Measurements from ENCODE around the gene CDK5R2.

CDK5R2 gene

DNA sequence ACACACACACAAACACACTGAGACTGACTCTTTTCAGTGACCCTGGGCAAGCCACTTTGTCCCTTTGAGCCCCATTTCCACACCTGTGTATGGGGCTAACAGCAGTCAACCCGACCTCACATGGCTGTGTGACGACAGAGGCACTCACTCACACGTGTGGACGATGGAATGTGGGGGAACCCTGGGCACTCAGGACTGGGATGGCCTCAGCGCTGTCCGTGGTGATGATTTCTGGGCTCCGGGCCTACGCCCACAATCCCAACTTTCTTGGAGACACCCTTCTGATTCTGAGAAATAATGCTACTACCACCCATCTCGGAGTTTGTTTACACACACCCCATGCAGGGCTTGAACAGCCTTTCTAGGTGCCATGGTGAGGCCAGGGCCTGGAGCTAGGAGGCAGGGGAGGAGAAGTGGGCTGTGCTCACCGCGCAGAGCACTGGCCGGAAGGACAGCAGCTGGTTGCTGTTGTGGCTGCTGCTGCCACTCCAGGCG, 32.3 kb downstream of the CDK5R2 start:
- H3K27ac ChIP-seq = no peak overlapping the region
- TF ChIP-seq, protein P1, sequence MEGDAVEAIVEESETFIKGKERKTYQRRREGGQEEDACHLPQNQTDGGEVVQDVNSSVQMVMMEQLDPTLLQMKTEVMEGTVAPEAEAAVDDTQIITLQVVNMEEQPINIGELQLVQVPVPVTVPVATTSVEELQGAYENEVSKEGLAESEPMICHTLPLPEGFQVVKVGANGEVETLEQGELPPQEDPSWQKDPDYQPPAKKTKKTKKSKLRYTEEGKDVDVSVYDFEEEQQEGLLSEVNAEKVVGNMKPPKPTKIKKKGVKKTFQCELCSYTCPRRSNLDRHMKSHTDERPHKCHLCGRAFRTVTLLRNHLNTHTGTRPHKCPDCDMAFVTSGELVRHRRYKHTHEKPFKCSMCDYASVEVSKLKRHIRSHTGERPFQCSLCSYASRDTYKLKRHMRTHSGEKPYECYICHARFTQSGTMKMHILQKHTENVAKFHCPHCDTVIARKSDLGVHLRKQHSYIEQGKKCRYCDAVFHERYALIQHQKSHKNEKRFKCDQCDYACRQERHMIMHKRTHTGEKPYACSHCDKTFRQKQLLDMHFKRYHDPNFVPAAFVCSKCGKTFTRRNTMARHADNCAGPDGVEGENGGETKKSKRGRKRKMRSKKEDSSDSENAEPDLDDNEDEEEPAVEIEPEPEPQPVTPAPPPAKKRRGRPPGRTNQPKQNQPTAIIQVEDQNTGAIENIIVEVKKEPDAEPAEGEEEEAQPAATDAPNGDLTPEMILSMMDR (conservative IDR thresholded peaks at IDR 0.05) = no peak
- TF ChIP-seq ZFX (IDR thresholded peaks at IDR 0.05) = no peak

DNA sequence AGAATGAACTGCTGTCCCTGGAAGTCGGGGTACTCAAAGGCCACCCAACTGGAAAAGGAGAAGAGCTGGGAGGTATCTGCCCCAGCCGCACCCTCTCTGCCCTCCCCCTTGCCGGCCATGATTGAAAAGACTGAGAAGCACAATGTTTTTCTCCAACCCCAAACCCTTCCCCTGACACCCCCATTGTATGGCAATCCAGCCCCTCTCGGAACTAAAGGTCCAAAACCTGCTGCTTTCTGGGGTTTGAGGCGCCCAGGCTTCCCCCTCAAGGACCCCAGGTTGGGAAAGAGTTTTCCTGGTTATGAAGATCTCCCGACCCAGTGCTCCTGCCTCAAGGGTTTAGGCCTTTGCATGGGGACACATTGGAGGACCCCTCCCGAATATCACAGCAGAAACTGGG, 32.7 kb downstream of the CDK5R2 start:
- TF ChIP-seq, protein P1 (conservative IDR thresholded peaks at IDR 0.05) = no peak
- no peak for TF ChIP-seq ZFX (IDR thresholded peaks at IDR 0.05)
- no peak overlapping the region for H3K27ac ChIP-seq

DNA sequence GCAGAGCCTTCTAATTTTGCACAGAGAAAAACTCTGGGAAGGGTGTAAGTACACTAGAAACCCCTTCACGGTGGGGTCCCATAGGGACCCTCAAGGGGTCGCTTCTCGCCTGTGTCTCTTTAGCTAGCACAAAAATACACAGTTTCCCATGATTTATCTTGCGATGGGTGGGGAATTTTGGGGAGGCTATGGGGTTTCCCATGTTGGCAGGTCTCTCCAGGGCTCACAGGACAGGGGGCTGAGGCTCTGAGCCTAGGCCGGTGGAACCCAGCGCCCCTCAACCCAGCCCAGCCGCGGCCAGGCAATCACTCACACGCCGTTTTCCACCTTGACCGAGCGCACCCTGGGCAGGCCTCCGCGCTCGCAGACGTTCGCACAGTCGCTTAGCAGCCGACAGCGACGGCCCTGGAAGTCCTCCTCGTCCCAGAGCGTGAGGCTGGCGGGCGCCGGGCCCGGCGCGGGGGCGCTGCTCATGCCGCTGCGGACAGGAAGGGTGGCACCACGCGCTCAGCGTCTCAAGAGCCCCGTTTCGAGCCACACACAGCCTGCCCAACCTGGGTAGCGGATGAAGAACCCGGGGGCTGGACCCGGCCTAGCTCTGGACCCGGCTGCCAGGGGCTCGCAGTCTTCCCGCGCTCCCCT, 33.4 kb downstream of the CDK5R2 start:
- H3K27ac ChIP-seq = no peak overlapping the region
- TF ChIP-seq, protein P1 (conservative IDR thresholded peaks at IDR 0.05) = no peak
- TF ChIP-seq ZFX (IDR thresholded peaks at IDR 0.05) = no peak

DNA sequence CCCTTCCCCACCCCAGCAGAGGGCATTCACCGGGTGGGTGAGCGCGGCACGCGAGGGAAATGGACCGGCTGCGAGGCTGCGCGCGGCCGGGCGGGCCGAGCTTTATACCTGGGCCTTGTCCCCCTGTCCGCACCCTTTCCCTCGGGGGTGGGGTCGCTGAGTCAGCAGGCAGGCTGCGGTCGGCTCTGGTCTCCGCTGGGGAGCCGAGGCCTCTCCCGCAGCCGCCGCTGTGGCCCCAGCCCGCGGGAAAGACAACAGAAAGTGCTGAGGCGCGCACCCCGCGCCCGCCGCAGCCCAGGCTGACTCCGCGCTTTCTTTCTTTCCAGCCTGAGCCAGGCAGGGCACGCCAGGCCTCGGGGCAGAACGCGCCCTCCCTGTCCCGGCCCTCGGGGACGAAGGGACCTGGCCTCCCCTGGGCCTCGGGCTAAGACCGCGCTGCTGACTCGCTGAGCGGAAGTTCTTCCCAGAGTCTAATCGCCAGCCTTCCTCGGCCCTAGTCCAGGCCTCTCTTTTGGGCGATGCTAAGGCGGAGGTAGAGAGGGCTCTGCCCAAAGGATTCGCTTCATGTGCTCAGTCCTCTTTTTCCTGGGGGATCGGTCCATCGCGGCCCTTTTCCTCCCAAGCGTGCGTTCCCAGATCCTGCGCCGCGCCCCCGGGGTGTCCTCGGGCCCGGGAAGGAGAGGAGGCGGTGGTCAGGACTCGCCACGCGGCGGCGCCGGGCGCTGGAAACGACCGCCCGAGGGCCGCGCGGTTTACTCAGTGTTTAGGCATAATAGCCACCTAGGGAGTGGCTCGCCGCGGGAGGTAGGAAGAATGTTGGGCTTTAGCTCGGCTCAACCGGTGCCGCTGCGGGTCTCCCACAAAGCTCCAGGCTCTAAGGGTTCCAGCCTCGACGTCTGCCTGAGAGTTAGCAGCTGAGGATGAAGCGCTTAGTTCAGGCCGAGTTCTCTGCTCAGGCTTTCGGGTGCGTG, 34.2 kb downstream of the CDK5R2 start, which contains the start of gene CRYBA2:
Gene CRYBA2, minus strand, starts transcription at position 78 of the 971 bp plus-strand sequence. CDS start 246 bp downstream, outside the sequence.
- H3K27ac ChIP-seq = no peak within 1 kb of the TSS
- TF ChIP-seq ZFX (IDR thresholded peaks at IDR 0.05) = no peak
- TF ChIP-seq, protein P1 (conservative IDR thresholded peaks at IDR 0.05) = no peak

DNA sequence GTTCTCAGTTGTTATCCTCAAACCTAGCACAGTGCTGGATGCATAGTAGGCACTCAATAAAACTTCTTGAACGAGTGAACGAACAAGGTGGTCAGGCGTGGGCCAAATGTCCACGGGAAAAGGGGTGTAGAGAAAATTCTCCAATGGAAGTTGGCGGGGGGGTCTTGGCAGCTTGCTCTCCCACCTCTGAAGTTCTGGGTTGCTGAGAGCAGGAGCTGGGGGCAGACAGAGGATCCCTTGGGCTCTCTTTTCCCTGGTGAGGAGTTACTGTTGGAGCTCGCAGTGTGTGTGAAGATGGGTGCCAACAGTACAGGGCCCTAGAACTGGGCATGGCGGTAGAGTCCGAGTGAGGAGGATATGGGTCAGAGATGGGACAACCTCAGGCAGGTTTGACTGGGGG, 36.1 kb downstream of the CDK5R2 start:
- TF ChIP-seq, protein P1 (conservative IDR thresholded peaks at IDR 0.05) = no peak
- TF ChIP-seq ZFX (IDR thresholded peaks at IDR 0.05) = no peak
- H3K27ac ChIP-seq = no peak overlapping the region

DNA sequence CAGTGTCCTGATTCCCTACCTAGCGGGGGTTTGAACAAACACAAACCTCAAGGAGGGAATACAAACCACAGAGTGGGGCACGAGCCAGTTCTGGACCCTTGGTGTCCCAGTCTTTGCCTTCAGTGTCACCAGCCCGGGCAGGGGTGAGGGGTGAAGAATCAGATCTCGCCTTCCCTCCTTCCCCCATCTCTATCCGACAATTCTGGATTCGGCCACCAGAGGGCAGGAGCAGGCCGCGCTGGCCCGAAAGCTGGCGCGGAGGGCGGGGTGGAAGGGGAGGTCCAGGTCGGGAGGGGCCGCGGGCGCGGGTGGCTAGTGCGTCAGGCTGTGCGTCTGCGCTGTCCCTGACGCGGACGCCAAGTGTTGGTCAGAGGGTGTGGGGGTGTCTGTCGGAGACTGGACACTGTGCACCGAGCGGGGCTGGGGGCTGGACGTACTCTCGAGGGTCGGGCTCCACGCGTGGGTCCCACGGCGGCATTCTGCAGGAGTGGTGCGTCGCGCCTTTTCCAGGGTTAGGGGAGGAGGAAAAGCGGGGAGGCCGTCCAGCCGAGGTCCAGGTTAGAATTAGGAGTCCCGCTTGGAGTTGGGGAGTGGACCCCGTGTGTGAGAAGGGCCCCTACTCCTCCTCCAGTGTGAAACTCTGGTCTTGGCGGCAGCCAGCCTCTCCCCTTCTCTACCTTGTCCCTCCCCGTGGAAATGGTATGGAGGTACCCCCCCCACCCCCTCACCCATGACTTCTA, 36.7 kb downstream of the CDK5R2 start:
- H3K27ac ChIP-seq = peak overlapping the region; percentile 64
- TF ChIP-seq, protein P1 (conservative IDR thresholded peaks at IDR 0.05) = peak; percentile 92
- no peak for TF ChIP-seq ZFX (IDR thresholded peaks at IDR 0.05)

Data from C4-2B (cell line).